Measurements from ENCODE around the gene MUC2.

Gene MUC2

GRCh38 chr11:1121813-1122663, 47.4 kb downstream of the MUC2 start:
- DNase-seq (ENCODE audit: low read depth) = no peak

- no peak for DNase-seq (ENCODE audit: low read depth)
These were observed 48.0 kb downstream of the MUC2 start for GRCh38 chr11:1122664-1123002.

- DNase-seq (ENCODE audit: low read depth) = no peak
These were observed 49.3 kb downstream of the MUC2 start for GRCh38 chr11:1123970-1124369.

Data from GM04503 (cell line).